Omental fat pad (tissue), 4 donors: ENCODE measurements around the gene TMEM88. TPM values are rescaled to one million over a fixed set of nuclear protein-coding genes. Genes with fewer than 3 reads are reported as not detected.
"Not testable (repeated sequence)": the region's sequence is repeated elsewhere in the genome, so short reads cannot be mapped to it uniquely, and the experiment has no call there.

Experiments used
- ATAC-seq: fragments of 150-250 bp; one replicate; pipeline ENCODE4 v1.9.1; 2016; ENCODE audit warnings: mild to moderate bottlenecking, moderate library complexity; ENCODE audit not compliant: low FRiP score
- DNase-seq: peaks from one replicate; pipeline ENCODE4 v3.0.0-alpha.2; 2019; ENCODE audit warnings: low spot score
- total RNA-seq, 4 donors: library from RNA; depleted of rRNA; stranded (reverse); fragments of >200 nt; gene quantifications; one replicate each; pipeline ENCODE4 v1.1.0, GENCODE V29; 2016
- TF ChIP-seq, protein P1 (sequence below), 3 donors: fragments of 450-650 bp; IDR thresholded peaks; one replicate each; pipeline ENCODE4 v1.5.1; 2016 to 2017; ENCODE audit warnings: antibody characterized with exemption in 3 of 3, mild to moderate bottlenecking in 3 of 3, moderate library complexity in 2 of 3

Gene TMEM88
- total RNA-seq, 4 donors from 2014 or later: 20.2 to 99.9 (median 24.6) TPM

DNA sequence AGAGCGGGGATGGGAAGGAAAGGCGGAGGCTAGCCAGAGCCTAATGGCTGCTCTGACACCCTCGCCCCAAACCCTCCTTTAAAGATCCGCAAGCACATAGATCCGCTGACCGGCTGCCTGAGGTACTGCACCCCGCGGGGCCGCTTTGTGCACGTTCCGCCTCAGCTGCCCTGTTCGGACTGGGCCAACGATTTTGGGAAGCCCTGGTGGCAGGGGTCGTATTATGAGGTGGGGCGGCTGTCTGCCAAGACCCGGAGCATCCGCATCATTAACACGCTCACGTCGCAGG, 3.6 kb downstream of the TMEM88 start:
- ATAC-seq: peak; percentile 17
- TF ChIP-seq, protein P1, sequence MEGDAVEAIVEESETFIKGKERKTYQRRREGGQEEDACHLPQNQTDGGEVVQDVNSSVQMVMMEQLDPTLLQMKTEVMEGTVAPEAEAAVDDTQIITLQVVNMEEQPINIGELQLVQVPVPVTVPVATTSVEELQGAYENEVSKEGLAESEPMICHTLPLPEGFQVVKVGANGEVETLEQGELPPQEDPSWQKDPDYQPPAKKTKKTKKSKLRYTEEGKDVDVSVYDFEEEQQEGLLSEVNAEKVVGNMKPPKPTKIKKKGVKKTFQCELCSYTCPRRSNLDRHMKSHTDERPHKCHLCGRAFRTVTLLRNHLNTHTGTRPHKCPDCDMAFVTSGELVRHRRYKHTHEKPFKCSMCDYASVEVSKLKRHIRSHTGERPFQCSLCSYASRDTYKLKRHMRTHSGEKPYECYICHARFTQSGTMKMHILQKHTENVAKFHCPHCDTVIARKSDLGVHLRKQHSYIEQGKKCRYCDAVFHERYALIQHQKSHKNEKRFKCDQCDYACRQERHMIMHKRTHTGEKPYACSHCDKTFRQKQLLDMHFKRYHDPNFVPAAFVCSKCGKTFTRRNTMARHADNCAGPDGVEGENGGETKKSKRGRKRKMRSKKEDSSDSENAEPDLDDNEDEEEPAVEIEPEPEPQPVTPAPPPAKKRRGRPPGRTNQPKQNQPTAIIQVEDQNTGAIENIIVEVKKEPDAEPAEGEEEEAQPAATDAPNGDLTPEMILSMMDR (IDR thresholded peaks at IDR 0.05): peak in 1 of 3 donors; percentile 16
- no peak for DNase-seq

DNA sequence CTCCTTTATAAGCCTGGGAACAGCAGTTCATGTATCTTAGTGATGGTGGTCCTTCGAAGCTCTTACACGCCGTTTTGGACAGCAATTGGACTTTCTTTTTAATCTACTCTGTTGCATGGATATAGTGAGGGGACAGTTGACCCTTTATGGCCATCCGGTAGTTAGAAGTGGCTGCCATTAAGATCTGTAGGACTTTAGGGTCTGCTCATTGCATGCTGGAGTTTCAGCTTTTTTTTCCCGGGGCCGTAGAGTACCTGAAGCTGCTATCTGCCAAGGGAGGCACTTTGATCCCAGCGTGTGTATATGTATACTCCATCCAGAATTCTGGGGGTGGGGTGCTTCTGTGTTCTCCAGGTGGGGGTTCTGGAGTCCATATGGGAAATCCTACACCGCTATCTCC, 4.2 kb downstream of the TMEM88 start:
- TF ChIP-seq, protein P1 (IDR thresholded peaks at IDR 0.05): no peak
- no peak for DNase-seq
- ATAC-seq: no peak

DNA sequence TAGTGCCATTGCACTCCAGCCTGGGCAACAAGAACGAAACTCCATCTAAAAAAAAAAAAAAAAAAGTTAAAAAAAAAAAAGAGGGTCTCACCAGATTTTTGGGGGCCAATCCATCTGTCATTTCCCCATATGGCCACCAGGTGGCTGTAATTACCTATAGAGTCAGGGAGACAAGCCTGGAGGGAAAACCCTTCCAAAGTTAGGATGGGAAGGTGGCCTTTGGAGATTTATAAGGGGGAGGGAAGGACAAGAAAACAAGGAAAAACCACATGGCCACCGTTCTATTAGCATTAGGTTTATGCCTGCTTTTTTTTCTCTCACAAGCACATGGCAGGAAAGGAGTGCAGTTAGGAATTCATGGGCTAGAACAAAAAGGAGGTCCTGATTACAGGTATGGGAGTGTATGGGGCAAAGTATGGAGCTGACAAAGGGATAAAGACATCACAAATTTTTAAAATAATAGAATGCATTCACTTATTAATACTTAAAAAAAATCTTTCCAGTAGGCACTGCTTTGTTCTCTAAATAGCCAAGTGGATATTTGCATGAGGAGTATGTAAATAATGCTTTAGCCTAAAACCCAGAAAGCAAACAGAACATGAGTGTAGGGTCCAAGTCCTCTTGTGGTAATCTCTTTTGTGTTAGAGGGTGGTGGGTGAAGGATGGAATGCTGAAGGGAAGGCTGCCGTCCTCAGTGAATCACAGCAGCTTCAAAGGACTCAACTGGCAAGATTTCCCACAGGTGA, 8.0 kb downstream of the TMEM88 start:
- TF ChIP-seq, protein P1 (IDR thresholded peaks at IDR 0.05): peak in 1 of 3 donors; percentile 43
- ATAC-seq (no peak), DNase-seq (no peak)

DNA sequence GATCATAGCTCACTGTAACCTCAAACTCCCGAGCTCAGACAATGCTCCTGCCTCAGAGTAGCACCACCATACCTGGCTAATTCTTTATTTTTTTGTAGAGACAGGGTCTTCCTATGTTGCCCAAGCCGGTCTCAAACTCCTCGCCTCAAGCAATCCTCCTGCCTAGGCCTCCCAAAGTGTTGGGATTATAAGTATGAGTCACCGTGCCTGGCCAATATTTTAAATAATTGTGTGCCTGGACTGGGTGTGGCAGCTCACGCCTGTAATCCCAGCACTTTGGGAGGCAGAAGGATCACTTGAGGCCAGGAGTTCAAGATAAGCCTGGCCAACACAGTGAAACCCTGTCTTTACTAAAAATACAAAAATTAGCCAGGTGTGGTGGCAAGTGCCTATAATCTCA, 9.5 kb downstream of the TMEM88 start:
- DNase-seq, ATAC-seq: not testable (repeated sequence)

DNA sequence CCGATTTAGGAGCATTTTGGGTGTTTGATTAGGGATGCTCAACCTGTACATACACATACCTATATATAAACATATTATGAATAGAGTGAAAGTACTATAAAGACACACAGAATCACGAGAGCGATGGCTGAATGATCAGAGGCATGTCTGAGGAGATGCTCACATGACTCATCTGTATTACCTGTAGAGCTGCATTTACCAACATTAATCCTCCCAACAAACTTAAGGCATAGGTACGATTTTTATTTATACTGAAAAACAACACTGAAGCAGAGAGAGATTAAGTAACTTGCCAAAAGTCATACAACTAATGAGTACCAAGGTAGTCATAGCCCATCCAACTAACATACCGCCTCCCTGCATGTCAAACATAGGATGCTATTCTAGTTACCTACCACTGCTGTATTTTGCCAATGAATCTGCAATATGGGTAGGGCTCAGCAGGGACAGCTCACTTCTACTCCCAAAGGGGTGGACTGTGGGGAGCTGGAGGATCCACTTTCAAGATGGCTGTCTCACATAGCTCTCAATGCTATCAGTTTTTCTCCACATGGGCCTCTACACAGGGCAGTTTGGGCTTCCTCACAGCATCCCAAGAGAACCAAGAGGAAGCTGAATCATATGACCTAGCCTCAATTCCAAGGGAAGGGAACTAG, 10.3 kb downstream of the TMEM88 start:
- ATAC-seq (no peak), DNase-seq (no peak)
- TF ChIP-seq, protein P1 (IDR thresholded peaks at IDR 0.05): no peak

DNA sequence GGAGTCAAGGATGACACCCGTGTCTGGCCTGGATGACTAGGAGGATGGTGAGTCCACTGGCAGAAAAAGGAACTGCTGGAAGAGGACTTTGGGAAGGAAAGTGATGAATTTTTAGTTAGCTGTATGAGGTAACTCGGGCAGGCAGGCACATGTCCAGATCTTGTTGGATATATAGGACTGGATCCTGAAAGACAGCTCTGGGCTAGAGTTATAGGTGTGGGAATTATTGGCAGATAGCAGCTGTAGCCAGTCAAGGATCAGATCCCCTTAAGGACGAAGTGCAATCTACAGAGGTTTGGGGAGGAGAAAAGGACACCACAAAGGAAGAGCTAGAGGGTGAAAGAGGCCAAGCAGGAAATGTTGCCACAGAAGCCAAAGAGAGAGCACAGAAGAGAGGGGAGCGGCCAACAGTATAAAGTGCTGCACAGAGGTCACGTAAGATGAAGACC, 13.0 kb downstream of the TMEM88 start:
- no peak for ATAC-seq
- TF ChIP-seq, protein P1 (IDR thresholded peaks at IDR 0.05): no peak
- no peak for DNase-seq

DNA sequence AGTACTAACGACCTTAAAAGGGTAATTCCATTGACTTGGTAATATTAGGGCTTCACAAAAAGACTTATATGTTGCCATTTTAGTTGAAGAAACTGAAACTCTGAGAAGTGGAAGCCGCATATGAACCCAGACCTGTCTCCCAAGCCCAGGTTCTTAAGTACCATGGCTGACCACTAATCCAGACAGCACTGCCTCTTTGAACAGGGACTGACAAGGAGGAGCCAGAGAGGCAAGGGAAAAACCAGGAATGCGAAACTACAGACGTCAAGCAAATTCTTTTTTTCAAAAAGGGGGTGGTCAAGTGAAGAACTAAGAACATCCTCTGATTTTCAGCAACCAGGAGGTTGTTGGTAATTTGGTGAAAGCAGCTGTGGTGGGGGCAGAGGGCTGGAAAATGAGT, 18.2 kb downstream of the TMEM88 start:
- ATAC-seq (no peak), DNase-seq (no peak)
- TF ChIP-seq, protein P1 (IDR thresholded peaks at IDR 0.05): no peak
